Measurements from ENCODE around the gene SLC66A2. TPM values are rescaled to one million over a fixed set of nuclear protein-coding genes. Genes with fewer than 3 reads are reported as not detected.
"Not testable (repeated sequence)": the region's sequence is repeated elsewhere in the genome, so short reads cannot be mapped to it uniquely, and the experiment has no call there.

The SLC66A2 gene
- polyA plus RNA-seq, 4 donors, result 21.1 to 34.6 (median 30.0) TPM

DNA sequence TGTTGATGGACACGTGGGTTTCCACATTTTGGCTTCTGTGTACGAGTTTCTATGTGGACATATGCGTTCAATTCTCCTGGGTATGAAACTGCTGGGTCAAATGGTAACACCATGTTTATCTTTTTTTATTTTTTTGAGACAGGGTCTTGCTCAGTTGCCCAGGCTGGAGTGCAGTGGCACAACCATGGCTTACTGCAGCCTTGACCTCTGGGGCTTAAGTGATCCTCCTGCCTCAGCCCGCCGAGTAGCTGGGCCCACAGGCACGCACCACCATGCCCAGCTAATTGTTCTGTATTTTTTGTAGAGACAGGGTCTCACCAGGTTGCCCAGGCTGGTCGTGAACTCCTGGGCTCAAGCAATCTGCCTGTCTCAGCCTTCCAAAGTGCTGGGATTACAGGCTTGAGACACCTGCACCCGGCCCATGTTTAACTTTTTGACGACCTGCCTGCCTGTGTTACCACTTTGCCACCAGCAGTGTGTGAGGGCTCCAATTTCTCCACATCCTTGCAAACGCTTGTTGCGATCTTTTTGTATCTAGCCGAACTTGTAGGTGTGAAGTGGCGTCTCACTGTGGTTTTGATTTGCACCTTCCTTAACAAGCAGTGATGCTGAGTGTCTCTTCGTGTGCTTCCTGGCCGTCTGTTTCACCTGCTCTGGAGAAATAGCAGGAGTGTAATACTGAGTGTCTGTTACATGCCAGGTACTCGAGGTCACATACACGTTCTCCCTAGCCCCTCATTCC, 19.9 kb upstream of the SLC66A2 start:
- DNase-seq (ENCODE audit: low read depth in 4 of 4, low spot score in 2 of 4), result no peak

DNA sequence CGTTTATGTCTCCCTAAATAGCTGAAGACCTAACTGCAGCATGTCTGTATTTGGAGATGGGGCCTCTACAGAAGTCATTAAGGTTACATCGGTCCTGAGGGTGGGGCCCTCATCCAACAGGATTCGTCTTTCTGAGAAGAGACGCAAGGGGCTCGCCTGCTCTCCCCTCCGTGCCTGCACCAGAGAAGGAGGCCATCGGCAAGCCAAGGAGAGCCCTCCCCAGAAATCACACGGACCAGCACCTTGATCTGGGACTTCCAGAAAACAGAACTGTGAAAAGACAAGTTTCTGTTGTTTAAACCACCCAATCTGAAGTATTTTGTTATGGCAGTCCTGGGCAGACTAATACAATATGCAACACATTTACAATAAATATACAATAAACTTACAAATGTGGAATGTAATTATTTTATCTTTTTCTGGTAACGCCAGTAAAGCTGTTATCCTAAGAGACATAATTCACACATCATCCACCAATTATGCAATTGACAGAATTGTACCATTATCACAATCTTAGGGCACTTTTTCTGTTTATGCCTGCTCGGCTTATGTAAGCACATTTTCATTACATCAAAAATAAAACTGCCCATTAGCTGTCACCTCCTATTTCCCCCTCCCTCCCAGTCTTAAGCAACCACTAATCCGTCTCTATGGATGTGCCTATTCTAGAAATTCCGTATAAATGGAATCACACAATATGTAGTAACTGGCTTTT, 19.1 kb upstream of the SLC66A2 start:
- DNase-seq (ENCODE audit: low read depth in 4 of 4, low spot score in 2 of 4), result no peak

GRCh38 chr18:79965119-79965902, 13.9 kb upstream of the SLC66A2 start:
- no peak for DNase-seq (ENCODE audit: low read depth in 4 of 4, low spot score in 2 of 4)

- no peak for DNase-seq (ENCODE audit: low read depth in 4 of 4, low spot score in 2 of 4)
These were observed 13.1 kb upstream of the SLC66A2 start, which contains the start of gene HSBP1L1 for GRCh38 chr18:79964330-79965118. Gene HSBP1L1, plus strand, starts transcription at chr18:79964643. Its CDS starts 93 bp downstream, at chr18:79964736.

DNA sequence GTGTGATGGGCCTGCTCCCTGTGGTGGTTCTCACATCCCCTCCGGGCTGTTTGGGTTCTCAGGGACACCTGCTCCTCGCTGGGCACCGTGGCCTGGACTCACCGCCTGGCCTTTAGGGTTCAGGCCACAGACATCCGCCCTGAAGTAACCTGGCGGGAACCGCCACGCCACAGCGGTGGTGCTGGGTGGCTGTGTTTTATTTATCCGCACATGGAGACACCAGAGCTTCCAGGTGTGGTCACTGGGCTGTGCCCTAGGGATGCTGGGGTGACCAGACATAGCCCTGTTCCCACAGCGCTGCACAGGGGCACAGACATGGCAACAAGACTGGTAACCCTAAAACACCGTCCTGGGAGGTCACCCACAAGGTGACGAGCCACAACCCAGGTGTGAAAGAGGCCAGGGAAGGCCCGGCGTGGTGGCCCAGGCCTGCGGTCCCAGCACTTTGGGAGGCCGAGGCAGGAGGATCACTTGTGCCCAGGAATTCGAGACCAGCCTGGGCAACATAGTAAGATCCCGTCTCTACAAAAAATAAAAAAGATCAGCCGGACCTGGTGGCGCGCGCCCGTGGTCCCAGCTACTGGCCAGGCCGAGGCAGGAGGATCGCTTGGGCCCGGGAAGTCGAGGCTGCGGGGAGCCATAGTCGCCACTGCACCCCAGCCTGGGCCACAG, 12.3 kb upstream of the SLC66A2 start:
- no peak for DNase-seq (ENCODE audit: low read depth in 4 of 4, low spot score in 2 of 4)

- DNase-seq (ENCODE audit: low read depth in 4 of 4, low spot score in 2 of 4), result no peak
These were observed 11.6 kb upstream of the SLC66A2 start for GRCh38 chr18:79962835-79963657.

DNA sequence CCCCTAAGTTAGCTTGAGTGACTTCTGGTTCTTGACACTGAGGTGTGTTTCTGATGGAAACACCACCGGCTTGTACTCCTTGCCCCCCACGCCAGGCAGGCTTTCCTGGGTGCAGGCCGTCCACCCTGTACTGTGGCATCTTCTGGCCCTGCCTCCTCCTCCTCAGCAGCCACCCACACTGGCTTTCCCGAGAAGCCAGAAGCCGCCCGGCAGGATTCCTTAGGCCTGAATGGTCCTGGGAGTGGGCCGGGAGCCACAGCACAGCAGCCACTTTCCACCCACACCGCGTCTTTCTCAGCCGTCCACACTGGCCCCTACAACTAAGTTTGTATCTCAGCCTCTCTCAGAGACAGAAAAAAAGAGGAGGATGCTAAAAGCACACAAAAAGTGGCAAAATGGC, 10.9 kb upstream of the SLC66A2 start:
- DNase-seq (ENCODE audit: low read depth in 4 of 4, low spot score in 2 of 4), result no peak

- no peak for DNase-seq (ENCODE audit: low read depth in 4 of 4, low spot score in 2 of 4)
These were observed 10.3 kb upstream of the SLC66A2 start for GRCh38 chr18:79961527-79962291.

DNA sequence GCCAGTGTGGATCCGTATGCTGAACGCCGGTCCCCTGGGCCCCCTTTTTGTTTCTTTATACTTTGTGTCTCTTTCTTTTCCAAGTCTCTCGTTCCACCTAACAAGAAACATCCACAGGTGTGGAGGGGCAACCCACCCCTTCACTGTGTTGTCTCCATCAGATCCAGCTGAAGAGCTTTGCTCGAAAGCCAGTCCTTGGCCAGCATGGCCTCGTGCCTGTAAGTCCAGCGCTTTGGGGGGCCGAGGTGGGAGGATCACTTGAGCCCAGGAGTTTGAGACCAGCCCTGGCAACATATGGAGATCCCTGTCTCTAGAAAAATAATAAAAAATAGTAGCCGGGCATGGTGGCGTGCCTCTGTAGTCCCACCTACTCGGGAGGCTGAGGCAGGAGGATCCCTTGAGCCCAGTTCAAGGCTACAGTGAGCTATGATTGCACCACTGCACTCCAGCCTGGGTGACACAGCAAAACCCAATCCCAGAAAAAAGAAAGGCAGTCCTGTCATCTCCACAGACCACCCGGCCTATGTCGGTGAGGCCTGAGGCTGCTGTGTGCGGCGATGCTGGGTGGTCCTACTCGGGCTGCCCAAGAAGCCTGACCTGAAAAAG, 9.6 kb upstream of the SLC66A2 start:
- DNase-seq (ENCODE audit: low read depth in 4 of 4, low spot score in 2 of 4), result no peak

- not testable (repeated sequence) for DNase-seq (ENCODE audit: low read depth in 4 of 4, low spot score in 2 of 4)
These were observed 8.8 kb upstream of the SLC66A2 start for GRCh38 chr18:79960161-79960801.

- DNase-seq (ENCODE audit: low read depth in 4 of 4, low spot score in 2 of 4), result no peak
These were observed 7.5 kb upstream of the SLC66A2 start for GRCh38 chr18:79958981-79959380.

GRCh38 chr18:79956276-79956675, 4.8 kb upstream of the SLC66A2 start:
- no peak for DNase-seq (ENCODE audit: low read depth in 4 of 4, low spot score in 2 of 4)

DNA sequence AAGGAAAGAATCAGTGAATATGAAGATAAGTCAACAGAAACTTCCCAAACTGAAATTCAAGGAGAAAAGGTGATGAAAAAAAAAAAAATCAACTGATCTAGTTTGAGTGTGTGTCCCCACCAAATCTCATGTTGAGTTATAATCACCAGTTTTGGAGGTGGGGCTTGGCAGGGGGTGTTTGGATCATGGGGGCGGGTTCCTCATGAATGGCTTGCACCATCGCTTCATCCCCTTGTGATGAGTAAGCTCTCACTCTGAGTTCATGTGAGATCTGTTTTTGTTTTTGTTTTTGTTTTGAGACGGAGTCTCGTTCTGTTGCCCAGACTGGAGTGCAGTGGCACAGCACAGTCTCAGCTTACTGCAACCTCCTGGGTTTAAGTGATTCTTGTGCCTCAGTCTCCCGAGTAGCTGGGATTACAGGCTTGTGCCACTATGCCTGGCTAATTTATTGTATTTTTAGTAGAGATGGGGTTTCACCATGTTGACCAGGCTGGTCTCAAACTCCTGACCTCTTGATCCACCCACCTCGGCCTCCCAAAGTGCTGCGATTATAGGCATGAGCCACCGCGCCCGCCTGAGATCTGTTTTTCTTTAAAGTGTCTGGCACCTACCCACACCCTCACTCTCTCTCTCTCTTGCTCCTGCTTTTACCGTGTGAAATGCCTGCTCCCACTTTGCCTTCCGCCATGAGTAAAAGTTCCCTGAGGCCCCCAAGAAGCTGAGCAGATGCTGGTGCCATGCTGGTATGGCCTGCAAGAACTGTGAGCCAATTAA, 4.0 kb upstream of the SLC66A2 start:
- DNase-seq (ENCODE audit: low read depth in 4 of 4, low spot score in 2 of 4), result no peak

GRCh38 chr18:79954791-79955190, 3.3 kb upstream of the SLC66A2 start:
- DNase-seq (ENCODE audit: low read depth in 4 of 4, low spot score in 2 of 4), result no peak

- DNase-seq (ENCODE audit: low read depth in 4 of 4, low spot score in 2 of 4), result no peak
These were observed 2.7 kb upstream of the SLC66A2 start for GRCh38 chr18:79953971-79954651.

- DNase-seq (ENCODE audit: low read depth in 4 of 4, low spot score in 2 of 4), result no peak
These were observed 1.6 kb upstream of the SLC66A2 start for GRCh38 chr18:79952996-79953559.
